Limb (tissue), 2 donors: ENCODE measurements around the gene SLIT3.
"Not testable (repeated sequence)": the region's sequence is repeated elsewhere in the genome, so short reads cannot be mapped to it uniquely, and the experiment has no call there.

Source experiments
- DNase-seq, 2 donors: peaks; one replicate each; pipeline ENCODE4 v3.0.0-alpha.2; 2016; ENCODE audit errors: extremely low spot score in 2 of 2

Gene SLIT3

GRCh38 chr5:168658394-168658793, 642.5 kb downstream of the SLIT3 start:
- DNase-seq: no peak

DNA sequence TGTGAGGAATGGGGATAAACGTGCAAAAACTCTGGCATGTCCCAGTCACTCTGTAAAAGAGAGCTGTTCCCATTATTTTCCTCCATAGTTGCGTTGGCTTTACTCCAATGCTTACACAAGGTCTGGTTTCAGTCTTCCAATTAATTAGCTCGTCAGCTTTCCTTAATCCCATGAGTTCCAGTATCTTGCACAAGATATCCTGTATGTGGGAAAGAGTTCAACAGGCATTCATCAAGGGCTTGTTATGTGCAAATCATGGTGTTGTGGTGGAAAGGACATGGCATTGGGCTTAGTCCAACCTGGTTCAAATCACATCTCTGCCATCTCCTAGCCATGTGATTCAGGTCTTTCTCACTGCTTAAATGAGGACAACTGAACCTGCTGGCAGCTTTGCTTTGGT, 644.3 kb downstream of the SLIT3 start:
- DNase-seq: no peak

- no peak for DNase-seq
These were observed 645.6 kb downstream of the SLIT3 start for GRCh38 chr5:168655316-168655715.

GRCh38 chr5:168654211-168654721, 646.7 kb downstream of the SLIT3 start:
- peak; percentile 64 to 65 for DNase-seq

DNA sequence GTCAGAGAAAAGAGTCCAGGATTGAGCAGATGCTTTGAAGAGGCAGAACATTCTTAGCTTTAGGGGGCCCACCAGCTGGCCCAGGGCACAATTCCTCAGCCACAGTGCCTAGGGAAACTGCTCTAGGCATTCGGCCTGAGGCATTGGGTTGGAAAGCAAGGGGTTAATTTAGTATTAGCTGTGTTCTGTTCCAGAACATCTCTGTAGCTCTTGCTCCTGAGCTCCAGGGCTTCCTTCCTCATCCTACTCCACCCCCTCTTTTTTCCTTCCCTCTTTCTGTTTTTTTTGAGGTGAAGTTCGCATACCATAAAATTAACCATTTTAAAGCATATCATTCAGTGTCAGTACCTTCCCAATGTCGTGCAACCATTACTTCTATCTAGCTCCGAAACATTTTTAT, 647.3 kb downstream of the SLIT3 start:
- DNase-seq: peak in 1 of 2 donors; percentile 23

DNA sequence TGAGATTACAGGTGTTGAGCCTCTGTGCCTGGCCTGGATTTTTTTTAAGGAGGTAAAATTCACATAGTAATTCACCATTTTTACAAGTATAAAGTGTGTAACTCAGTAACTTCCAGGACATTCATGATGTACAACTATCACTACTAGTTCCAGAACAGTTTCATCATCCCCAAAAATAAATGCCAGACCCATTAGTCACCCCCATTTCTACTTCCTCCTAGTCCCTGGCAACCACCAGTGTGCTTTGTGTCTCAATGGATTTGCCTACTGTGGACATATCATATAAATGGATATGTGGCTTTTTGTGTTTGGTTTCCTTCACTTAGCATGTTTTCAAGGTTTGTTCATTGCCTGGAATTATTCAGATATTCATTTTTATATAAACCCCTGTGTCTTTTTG, 649.3 kb downstream of the SLIT3 start:
- DNase-seq: no peak

DNA sequence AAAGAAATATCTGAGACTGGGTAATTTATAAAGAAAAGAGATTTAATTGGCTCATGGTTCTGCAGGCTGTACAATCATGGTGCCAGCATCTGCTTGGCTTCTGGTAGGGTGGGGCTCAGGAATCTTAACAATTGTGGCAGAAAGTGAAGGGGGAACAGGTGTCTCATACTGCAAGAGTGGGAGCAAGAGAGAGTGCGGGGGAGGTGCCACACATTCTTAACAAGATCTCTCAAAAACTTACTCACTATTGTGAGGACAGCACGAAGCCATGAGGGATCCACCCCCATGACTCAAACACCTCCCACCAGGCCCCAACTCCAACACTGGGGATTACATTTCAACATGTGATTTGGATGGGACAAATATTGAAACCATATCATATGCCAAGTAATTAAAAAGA, 651.6 kb downstream of the SLIT3 start:
- no peak for DNase-seq

DNA sequence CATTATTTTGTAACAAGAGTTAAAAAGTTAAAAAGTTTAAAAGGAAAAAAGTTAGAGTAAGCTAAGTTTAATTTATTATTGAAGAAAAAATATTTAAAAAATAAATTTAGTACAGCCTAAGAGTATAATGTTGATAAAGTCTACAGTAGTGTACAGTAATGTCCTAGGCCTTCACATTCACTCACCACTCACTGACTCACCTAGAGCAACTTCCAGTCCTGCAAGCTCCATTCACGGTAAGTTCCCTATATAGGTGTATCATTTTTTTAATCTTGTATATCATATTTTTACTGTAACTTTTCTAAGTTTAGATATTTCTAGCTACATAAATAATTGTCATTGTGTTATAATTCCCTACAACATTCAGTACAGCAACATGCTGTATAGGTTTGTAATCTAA, 652.4 kb downstream of the SLIT3 start:
- DNase-seq: no peak

DNA sequence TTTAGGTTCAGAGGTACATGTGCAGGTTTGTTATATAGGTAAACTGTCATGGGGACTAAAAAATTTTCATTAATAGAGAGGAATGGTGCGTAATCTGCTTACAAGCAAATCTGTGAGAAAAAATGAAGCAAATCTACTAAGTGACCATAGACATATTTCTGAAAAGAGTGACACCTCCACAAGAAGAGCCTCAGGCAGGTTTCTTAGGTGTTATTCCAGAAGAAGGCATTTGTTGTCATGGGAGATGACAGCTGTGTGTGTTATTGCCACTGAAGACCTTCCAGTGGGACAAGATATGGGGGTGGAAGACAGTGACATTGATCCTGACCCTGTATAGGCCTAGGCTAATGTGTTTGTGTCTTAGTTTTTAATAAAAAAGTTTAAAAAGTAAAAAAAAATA, 652.9 kb downstream of the SLIT3 start:
- DNase-seq: no peak

GRCh38 chr5:168647083-168647482, 653.9 kb downstream of the SLIT3 start:
- no peak for DNase-seq

- DNase-seq: no peak
These were observed 654.6 kb downstream of the SLIT3 start for GRCh38 chr5:168646335-168646734.

DNA sequence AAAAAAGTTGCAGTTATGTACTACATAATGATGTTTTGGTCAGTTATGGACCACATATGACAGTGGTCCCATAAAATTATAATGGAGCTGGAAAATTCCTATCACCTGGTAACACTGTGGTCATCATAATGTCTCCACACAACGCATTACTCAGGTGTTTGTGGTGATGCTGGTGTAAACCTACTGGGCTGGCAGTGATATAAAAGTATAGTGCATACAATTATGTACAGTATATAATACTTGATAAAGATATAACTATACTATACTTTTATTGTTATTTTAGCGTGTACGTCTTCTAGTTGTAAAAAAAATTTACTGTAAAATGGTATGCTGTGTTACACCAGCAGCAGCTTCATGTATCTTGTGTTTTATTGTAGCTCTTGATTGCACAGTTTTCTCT, 655.7 kb downstream of the SLIT3 start:
- no peak for DNase-seq

DNA sequence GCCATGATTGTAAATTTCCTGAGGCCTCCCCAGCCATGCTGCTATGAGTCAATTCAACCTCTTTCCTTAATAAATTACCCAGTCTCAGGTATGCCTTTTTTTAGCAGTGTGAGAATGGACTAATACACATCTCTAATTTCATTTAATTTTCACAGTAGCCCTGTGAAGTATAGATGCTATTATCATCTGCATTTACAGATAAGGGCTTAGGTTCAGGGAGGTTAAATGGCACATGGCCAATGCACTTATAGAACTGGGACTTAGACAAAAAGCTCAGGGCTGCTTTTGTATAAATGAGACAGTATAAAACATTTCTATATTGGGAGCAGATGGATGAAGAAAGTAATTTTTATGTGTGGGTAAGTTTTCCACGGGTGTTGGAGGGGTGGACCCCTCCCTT, 658.9 kb downstream of the SLIT3 start:
- DNase-seq: no peak

DNA sequence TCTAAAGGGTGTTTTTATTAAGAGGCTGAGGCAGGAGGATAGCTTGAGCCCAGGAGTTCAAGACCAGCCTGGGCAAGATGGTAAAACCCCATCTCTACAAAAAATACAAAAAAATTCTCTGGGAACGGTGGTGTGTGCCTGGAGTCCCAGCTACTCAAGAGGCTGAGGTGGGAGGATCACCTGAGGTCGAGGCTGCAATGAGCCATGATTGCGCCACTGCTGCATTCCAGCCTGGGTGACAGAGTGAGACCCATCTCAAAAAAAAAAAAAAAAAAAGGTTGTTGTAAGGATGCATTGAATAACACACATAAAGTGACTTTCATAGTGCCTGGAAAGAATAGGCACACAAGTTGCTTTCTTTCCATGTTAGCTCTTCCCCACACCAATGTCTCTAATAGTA, 662.1 kb downstream of the SLIT3 start:
- DNase-seq: not testable (repeated sequence)

DNA sequence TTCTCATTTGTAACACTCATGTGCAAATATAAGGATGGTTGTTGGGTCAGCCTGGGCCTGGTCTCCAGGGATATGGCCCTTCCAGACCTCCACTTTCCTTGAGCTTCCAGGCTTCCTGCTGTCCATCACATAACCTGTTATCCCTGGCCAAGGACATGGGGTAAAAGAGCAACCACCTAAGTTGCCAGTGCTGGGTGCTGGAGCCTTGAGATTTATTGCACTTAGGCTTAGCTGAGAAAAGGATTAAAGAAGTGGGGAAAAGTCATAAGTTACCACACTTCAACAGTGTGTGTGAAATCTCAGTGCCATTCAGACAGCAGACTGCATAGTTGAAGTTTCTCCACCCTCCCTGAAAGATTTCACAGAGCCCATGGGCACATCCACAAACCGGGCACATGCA, 663.1 kb downstream of the SLIT3 start:
- no peak for DNase-seq

- DNase-seq: no peak
These were observed 663.7 kb downstream of the SLIT3 start for GRCh38 chr5:168637281-168637680.

DNA sequence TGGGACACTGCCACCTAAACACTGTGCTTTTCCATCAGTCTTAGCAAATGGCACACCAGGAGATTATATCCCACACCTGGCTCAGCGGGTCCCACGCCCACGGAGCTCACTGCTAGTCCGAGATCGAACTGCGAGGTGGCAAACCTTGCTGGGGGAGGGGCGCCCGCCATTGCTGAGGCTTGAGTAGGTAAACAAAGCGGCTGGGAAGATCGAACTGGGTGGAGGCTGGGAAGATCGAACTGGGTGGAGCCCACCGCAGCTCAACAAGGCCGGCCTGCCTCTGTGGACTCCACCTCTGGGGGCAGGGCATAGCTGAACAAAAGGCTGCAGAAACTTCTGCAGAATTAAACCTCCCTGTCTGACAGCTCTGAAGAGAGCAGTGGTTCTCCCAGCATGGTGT, 670.0 kb downstream of the SLIT3 start:
- not testable (repeated sequence) for DNase-seq

- DNase-seq: no peak
These were observed 676.0 kb downstream of the SLIT3 start for GRCh38 chr5:168624850-168625364.

DNA sequence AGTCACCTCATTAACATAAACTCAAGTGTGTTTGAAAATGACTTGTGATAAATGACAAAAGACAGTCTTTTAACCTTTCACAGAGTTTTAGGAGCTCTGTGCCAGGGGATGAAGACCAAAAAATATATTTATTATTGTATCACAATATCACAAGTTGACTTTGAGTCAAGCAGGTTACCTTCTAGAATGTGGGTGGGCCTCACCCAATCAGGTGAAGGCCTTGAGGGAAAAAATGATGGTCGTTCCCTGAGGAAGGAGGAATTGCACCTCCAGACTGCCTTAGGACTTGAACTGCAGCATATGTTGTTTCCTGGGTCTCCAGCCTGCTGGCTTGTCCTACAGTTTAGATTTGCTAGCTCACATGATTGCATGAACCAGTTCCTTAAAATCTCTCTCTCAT, 680.1 kb downstream of the SLIT3 start:
- DNase-seq: no peak

DNA sequence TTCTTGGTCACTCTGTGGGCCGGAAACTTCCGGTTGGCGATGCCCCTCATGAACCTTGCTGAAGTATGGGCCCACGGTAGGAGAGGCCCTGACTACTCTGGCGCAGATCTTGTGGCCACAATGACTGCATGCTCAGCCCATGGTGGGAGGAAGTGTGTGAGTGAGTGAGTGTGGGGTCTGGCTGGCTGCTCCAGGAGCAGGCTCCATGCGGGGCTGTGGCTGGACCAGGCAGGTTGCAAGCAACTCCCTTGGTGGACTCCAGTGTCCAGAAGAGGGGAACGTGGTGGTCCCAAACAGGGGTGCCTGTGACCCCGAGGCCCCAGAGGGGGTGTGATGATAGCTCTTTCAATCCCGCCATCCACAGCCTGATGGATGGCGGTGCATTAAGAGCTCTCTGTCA, 686.3 kb downstream of the SLIT3 start:
- no peak for DNase-seq

DNA sequence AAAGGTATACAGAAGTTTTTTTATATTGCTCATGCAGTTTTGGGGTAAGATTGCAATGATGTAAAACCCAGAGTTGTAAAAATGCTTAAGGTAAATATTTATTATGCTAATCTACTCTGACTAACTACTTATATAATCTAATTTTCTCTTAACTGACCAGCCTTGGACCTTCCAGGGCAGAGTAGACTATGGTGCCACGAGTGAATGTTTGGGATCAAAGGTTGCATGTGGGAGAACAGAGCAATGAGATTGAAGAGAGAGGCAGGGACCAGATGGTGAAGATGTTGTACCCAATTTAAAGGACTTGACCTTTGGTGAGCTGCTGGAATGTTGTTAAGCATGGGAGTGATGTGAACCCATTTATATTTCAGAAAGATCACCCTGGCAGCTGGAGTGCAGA, 686.9 kb downstream of the SLIT3 start:
- no peak for DNase-seq

- no peak for DNase-seq
These were observed 687.5 kb downstream of the SLIT3 start for GRCh38 chr5:168613396-168613795.

- no peak for DNase-seq
These were observed 687.9 kb downstream of the SLIT3 start for GRCh38 chr5:168612996-168613395.

DNA sequence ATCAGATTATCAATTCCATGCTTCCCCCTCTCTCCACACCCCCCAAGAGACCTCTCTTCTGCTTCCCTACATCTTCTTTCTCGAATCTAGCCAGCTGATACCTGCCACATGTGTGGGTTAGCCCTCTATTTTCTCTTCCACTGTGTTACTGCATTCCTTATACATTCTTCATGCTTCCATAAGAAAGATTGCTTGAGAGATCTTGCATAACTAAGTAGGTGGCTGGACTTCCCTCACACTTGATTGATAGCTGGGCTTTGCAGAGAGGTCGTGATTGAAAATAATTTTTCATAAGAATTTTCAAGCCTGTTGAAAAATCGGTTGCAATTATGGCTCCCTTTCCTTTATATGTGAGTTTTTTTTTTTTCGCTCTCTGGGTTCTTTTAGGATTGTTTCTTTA, 688.8 kb downstream of the SLIT3 start:
- DNase-seq: no peak
